HEK293T (cell line): ENCODE results near the gene KCNK4.

ENCODE experiments used
- CTCF ChIA-PET: fragments of 350-600 bp; formaldehyde crosslinking; extraction: SDS; loops from one replicate; lab custom pipeline; 2021; ENCODE audit warnings: antibody characterized with exemption, inconsistent platforms; lab: Yijun Ruan, JAX
- POLR2A ChIA-PET: fragments of 350-600 bp; formaldehyde crosslinking; extraction: SDS; loops from one replicate; lab custom pipeline; 2020; ENCODE audit warnings: antibody characterized with exemption, inconsistent platforms; lab: Yijun Ruan, JAX
- DNase-seq: peaks from one replicate; pipeline ENCODE4 v3.0.0; 2012; ENCODE audit warnings: mixed read lengths; ENCODE audit errors: extremely low spot score
- ARNT ChIP-seq: fragments of 450-650 bp; IDR thresholded peaks from 2 replicates; pipeline ENCODE4 v1.6.1; 2017; ENCODE audit warnings: mild to moderate bottlenecking
- BHLHE40 ChIP-seq: fragments of 450-650 bp; IDR thresholded peaks from 2 replicates; pipeline ENCODE4 v1.6.1; 2016; ENCODE audit warnings: mild to moderate bottlenecking, moderate library complexity, borderline replicate concordance
- CTBP1 ChIP-seq: fragments of 450-650 bp; IDR thresholded peaks from 2 replicates; pipeline ENCODE4 v1.6.1; 2016; ENCODE audit warnings: borderline replicate concordance
- ELF4 ChIP-seq: fragments of 450-650 bp; IDR thresholded peaks from 2 replicates; pipeline ENCODE4 v1.6.1; 2017; ENCODE audit warnings: antibody characterized with exemption
- FOXA1 ChIP-seq: fragments of 450-650 bp; IDR thresholded peaks from 2 replicates; pipeline ENCODE4 v1.6.1; 2016; ENCODE audit warnings: mild to moderate bottlenecking
- FOXK2 ChIP-seq: fragments of 450-650 bp; IDR thresholded peaks from 2 replicates; pipeline ENCODE4 v1.6.1; 2016; ENCODE audit warnings: mild to moderate bottlenecking
- FOXM1 ChIP-seq: fragments of 450-650 bp; IDR thresholded peaks from 2 replicates; pipeline ENCODE4 v1.6.1; 2017; ENCODE audit warnings: mild to moderate bottlenecking, borderline replicate concordance
- HDGF ChIP-seq: fragments of 450-650 bp; IDR thresholded peaks from 2 replicates; pipeline ENCODE4 v1.6.1; 2017; ENCODE audit warnings: antibody characterized with exemption, borderline replicate concordance
- L3MBTL2 ChIP-seq: fragments of 450-650 bp; conservative IDR thresholded peaks from 2 replicates; pipeline ENCODE4 v1.6.1; 2016; ENCODE audit warnings: mild to moderate bottlenecking
- LEF1 ChIP-seq: fragments of 450-650 bp; IDR thresholded peaks from 2 replicates; pipeline ENCODE4 v1.6.1; 2017; ENCODE audit warnings: mild to moderate bottlenecking, borderline replicate concordance
- NFRKB ChIP-seq: fragments of 450-650 bp; IDR thresholded peaks from 2 replicates; pipeline ENCODE4 v1.6.1; 2016; ENCODE audit warnings: mild to moderate bottlenecking, moderate library complexity
- SP1 ChIP-seq: fragments of 450-650 bp; IDR thresholded peaks from 2 replicates; pipeline ENCODE4 v1.6.1; 2017
- SUZ12 ChIP-seq: fragments of 450-650 bp; IDR thresholded peaks from 2 replicates; pipeline ENCODE4 v1.6.1; 2016; ENCODE audit warnings: mild to moderate bottlenecking
- TARDBP ChIP-seq: fragments of 450-650 bp; IDR thresholded peaks from 2 replicates; pipeline ENCODE4 v1.6.1; 2016
- ZNF384 ChIP-seq: fragments of 450-650 bp; IDR thresholded peaks from 2 replicates; pipeline ENCODE4 v1.6.1; 2016
- TF ChIP-seq, protein P1 (sequence below): fragments of 450-650 bp; IDR thresholded peaks from 2 replicates; pipeline ENCODE4 v1.6.1; 2016

The KCNK4 gene

GRCh38 chr11:64267207-64267945, 23.7 kb upstream of the KCNK4 start:
- POLR2A ChIA-PET: interaction anchor here (0.8 to 5.5 kb wide), 3 partner anchors 19 to 41 kb away, joined by 3 to 78 read pairs (median 3); partner anchors contain the start of genes NUDT22, PLCB3, PPP1R14B and TRPT1
- CTCF ChIA-PET: interaction anchor here (1.2 kb wide), 1 partner anchor 16 kb away, joined by 3 read pairs; no protein-coding TSS in a partner anchor

GRCh38 chr11:64268025-64268892, 22.8 kb upstream of the KCNK4 start:
- TF ChIP-seq FOXK2 (no peak), CTBP1 (no peak), ELF4 (no peak), ZNF384 (no peak), ARNT (no peak), LEF1 (no peak), SUZ12 (no peak), FOXM1 (no peak), SP1 (no peak), TARDBP (no peak), L3MBTL2 (no peak), BHLHE40 (no peak)
- TF ChIP-seq, protein P1, sequence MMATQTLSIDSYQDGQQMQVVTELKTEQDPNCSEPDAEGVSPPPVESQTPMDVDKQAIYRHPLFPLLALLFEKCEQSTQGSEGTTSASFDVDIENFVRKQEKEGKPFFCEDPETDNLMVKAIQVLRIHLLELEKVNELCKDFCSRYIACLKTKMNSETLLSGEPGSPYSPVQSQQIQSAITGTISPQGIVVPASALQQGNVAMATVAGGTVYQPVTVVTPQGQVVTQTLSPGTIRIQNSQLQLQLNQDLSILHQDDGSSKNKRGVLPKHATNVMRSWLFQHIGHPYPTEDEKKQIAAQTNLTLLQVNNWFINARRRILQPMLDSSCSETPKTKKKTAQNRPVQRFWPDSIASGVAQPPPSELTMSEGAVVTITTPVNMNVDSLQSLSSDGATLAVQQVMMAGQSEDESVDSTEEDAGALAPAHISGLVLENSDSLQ: no peak
- no peak for DNase-seq
- ChIA-PET CTCF (interaction anchor here (0.8 to 1.7 kb wide), 5 partner anchors 16 to 87 kb away, joined by 3 to 8 read pairs (median 4); partner anchors contain the start of genes FERMT3, PLCB3, PRDX5 and TRMT112), POLR2A (interaction anchor here (0.8 to 5.6 kb wide), 11 partner anchors 14 to 84 kb away, joined by 3 to 81 read pairs (median 4); partner anchors contain the start of genes BAD, CATSPERZ, ESRRA and FERMT3)

More at GRCh38 chr11:64267207-64267945, 23.7 kb upstream of the KCNK4 start:
- no peak for DNase-seq
- TF ChIP-seq ARNT: no peak
- TF ChIP-seq ZNF384: no peak
- TF ChIP-seq SP1: no peak
- no peak for TF ChIP-seq SUZ12
- TF ChIP-seq ELF4: no peak
- TF ChIP-seq TARDBP: no peak
- TF ChIP-seq HDGF: no peak
- TF ChIP-seq FOXM1: no peak
- TF ChIP-seq NFRKB: no peak
- TF ChIP-seq CTBP1: no peak
- TF ChIP-seq L3MBTL2: no peak
- TF ChIP-seq FOXA1: no peak
- TF ChIP-seq FOXK2: no peak
- TF ChIP-seq, protein P1: no peak
- TF ChIP-seq BHLHE40: no peak
- TF ChIP-seq LEF1: no peak

DNA sequence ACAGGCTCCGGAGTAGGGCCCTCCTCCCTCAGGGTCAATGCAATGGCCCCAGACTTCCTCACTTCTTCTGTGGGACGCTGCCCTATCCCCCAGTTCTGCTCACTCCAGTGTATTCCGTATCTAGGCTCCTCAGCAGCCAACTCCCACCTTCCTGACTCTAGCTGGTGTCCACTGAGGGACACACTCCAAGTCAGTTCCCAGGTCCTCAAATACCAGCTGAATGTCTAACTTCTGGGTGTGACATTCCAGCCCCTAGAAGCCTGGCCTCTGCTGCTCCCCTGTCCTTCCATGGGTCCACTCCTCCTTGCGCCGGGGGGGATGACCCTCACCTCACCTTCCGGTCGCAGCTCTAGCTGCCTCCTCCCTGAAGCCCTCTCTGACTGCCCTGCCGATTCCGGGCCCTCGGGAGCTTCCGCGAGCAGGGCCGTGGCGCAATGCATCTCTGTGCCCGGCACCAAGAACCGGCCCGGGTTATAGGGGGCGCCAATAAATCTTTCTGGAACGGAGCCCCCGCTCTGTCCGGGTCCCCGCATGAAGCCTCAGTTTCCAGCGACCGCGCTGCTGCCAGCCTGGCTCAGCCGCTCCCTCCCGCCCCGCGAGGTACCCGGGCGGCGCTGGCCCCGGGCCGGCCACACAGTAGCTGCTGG, 22.1 kb upstream of the KCNK4 start:
- no peak for DNase-seq
- POLR2A ChIA-PET: interaction anchor here (0.8 to 5.6 kb wide), 12 partner anchors 11 to 104 kb away, joined by 3 to 81 read pairs (median 8); partner anchors contain the start of genes BAD, CATSPERZ, ESRRA and FERMT3
- CTCF ChIA-PET: interaction anchor here (0.8 to 3.8 kb wide), 5 partner anchors 17 to 86 kb away, joined by 3 to 66 read pairs (median 5); partner anchors contain the start of genes CATSPERZ, ESRRA, FERMT3 and PLCB3
- no peak for TF ChIP-seq SUZ12
- TF ChIP-seq NFRKB: no peak
- no peak for TF ChIP-seq ZNF384
- no peak for TF ChIP-seq L3MBTL2
- TF ChIP-seq HDGF: no peak
- TF ChIP-seq FOXM1: no peak
- TF ChIP-seq, protein P1: no peak
- TF ChIP-seq TARDBP: no peak
- no peak for TF ChIP-seq ELF4
- TF ChIP-seq SP1: no peak
- no peak for TF ChIP-seq CTBP1
- TF ChIP-seq BHLHE40: no peak
- no peak for TF ChIP-seq FOXA1
- no peak for TF ChIP-seq FOXK2
- no peak for TF ChIP-seq ARNT
- no peak for TF ChIP-seq LEF1

GRCh38 chr11:64269540-64270220, 21.4 kb upstream of the KCNK4 start:
- DNase-seq: peak; percentile 92
- POLR2A ChIA-PET: interaction anchor here (0.6 to 5.6 kb wide), 15 partner anchors 11 to 104 kb away, joined by 3 to 81 read pairs (median 13); partner anchors contain the start of genes BAD, CATSPERZ, DNAJC4 and ESRRA
- no peak for TF ChIP-seq FOXK2
- peak; percentile 58 for TF ChIP-seq L3MBTL2
- TF ChIP-seq CTBP1: no peak
- TF ChIP-seq TARDBP: no peak
- peak; percentile 42; the same call in 1 of the 2 replicates for TF ChIP-seq FOXM1
- no peak for TF ChIP-seq BHLHE40
- peak; percentile 98 for TF ChIP-seq ELF4
- CTCF ChIA-PET: interaction anchor here (1.2 to 3.8 kb wide), 3 partner anchors 18 to 63 kb away, joined by 3 to 66 read pairs (median 8); partner anchors contain the start of genes CATSPERZ, ESRRA, FERMT3 and PLCB3
